Kidney epithelial cell (primary cell): ENCODE data around the gene VPS37D. TPM values are rescaled to one million over a fixed set of nuclear protein-coding genes. Genes with fewer than 3 reads are reported as not detected.
A peak's percentile ranks its signal among the peaks of the same experiment; 100 is the strongest.

Source experiments
- DNase-seq: peaks from one replicate; pipeline ENCODE4 v3.0.0-alpha.2; 2010; ENCODE audit warnings: low read depth
- H3K27me3 ChIP-seq: 2 replicates; pipeline ENCODE4 v1.6.0; 2011; ENCODE audit warnings: low read length; ENCODE audit not compliant: control insufficient read depth, insufficient read depth
- H3K36me3 ChIP-seq: 2 replicates; pipeline ENCODE4 v1.5.1; 2011; ENCODE audit warnings: low read length; ENCODE audit not compliant: control insufficient read depth, insufficient read depth
- H3K4me3 ChIP-seq: 2 replicates; pipeline ENCODE4 v1.5.1; 2011; ENCODE audit warnings: low read depth, mild to moderate bottlenecking, control low read depth, low read length
- CTCF ChIP-seq: IDR thresholded peaks from 2 replicates; pipeline ENCODE4 v1.5.1; 2011; ENCODE audit warnings: mild to moderate bottlenecking, moderate library complexity, low read length, control low read depth, inconsistent platforms; ENCODE audit not compliant: insufficient read depth, poor library complexity, severe bottlenecking
- total RNA-seq: library from RNA; depleted of rRNA; stranded (reverse); fragments of >200 nt; gene quantifications from 2 replicates; pipeline ENCODE4 v1.2.3, GENCODE V29; 2015

Gene VPS37D
- total RNA-seq, 1 donor from 2014 or later: 9.0 TPM

GRCh38 chr7:73700581-73701134 lies 33.0 kb downstream of the VPS37D start:
- no peak for DNase-seq
- Histone ChIP-seq H3K4me3 (no peak overlapping the region), H3K36me3 (peaks cover 4% of the 10 kb centered on the region), H3K27me3 (no peaks in the 10 kb centered on the region)
- TF ChIP-seq CTCF: no peak

- peaks cover 4% of the 10 kb centered on the region for H3K36me3 ChIP-seq
- no peak overlapping the region for H3K4me3 ChIP-seq
- TF ChIP-seq CTCF: peak; percentile 66
- no peak for DNase-seq
- H3K27me3 ChIP-seq: no peaks in the 10 kb centered on the region
Observed at GRCh38 chr7:73701357-73701995, 33.8 kb downstream of the VPS37D start.

GRCh38 chr7:73702226-73702625 lies 34.6 kb downstream of the VPS37D start:
- Histone ChIP-seq H3K4me3 (no peak overlapping the region), H3K27me3 (no peaks in the 10 kb centered on the region), H3K36me3 (peaks cover 4% of the 10 kb centered on the region)
- DNase-seq: no peak
- TF ChIP-seq CTCF: no peak

GRCh38 chr7:73702665-73703064 lies 35.0 kb downstream of the VPS37D start:
- no peak for DNase-seq
- TF ChIP-seq CTCF: no peak
- Histone ChIP-seq H3K27me3 (no peaks in the 10 kb centered on the region), H3K4me3 (no peak overlapping the region), H3K36me3 (peaks cover 4% of the 10 kb centered on the region)

GRCh38 chr7:73703225-73703624 lies 35.6 kb downstream of the VPS37D start:
- Histone ChIP-seq H3K27me3 (no peaks in the 10 kb centered on the region), H3K4me3 (no peak overlapping the region), H3K36me3 (peaks cover 4% of the 10 kb centered on the region)
- no peak for DNase-seq
- no peak for TF ChIP-seq CTCF
